NK-92 (cell line): ENCODE measurements around the gene KHK.
"Not testable (repeated sequence)": the region's sequence is repeated elsewhere in the genome, so short reads cannot be mapped to it uniquely, and the experiment has no call there.

ENCODE experiments used
- DNase-seq: peaks from one replicate; lab custom pipeline; 2025; ENCODE audit not compliant: unreplicated experiment; lab: John Stamatoyannopoulos, UW

The KHK gene

GRCh38 chr2:27059141-27059820, 27.3 kb upstream of the KHK start:
- DNase-seq = no peak

GRCh38 chr2:27060323-27060722, 26.2 kb upstream of the KHK start:
- DNase-seq = no peak

DNA sequence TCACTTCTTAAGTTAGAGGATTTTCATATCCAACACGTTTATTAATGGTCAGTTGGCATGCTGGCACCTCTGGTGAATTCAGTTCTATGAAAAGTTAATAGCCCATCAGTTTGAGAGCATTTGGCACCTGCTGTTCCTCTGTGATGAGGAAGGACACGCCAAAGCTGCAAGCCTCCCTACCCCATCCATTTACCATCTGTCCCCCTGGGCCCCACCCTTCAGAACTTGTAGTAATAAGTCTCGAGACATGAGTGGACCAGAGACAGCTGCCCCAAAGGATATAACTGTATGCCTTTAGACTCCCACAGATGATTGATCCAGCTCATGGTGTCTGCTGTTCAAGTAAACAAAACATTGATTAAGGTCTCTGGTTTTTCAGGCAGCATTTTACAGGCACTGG, 21.4 kb upstream of the KHK start:
- DNase-seq = no peak

GRCh38 chr2:27067385-27067784, 19.2 kb upstream of the KHK start:
- no peak for DNase-seq

- no peak for DNase-seq
These were observed 17.1 kb upstream of the KHK start for GRCh38 chr2:27069436-27069835.

- no peak for DNase-seq
These were observed 16.5 kb upstream of the KHK start for GRCh38 chr2:27069961-27070618.

GRCh38 chr2:27070653-27071276, 15.8 kb upstream of the KHK start:
- no peak for DNase-seq

DNA sequence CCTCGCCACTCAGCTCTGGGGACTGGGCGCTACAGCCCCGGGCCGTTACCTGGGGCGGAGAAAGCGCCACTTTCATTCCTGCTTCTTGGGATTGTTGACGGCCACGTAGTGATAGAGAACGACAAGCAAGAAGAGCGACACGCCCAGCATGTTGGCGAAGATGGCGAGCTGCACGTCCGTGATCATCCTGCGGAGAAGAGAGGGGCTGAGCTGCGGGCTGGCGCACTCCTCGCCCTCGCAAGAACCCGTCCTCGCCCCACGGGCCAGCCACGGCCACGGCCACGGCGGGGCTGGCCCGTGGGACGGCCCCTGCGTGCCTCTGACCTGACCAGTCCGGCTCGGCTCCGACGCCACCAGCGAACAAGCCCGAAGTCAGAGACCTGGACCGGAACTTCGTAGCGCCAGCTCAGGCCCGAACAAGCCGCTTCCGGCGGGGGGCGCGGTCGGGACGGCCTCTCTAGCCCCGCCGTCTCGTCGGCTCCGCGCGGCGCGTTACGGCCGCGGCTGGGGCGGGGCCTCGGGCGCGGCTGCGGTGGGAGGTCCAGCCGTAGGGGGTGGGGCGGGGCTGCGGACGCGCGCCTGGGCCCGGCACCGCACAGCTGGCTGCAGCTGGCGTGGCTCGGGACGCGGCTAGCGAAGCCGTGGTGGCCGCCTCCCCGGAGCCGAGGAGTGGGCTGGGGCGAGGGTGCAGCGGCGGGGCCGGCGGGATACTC, 15.1 kb upstream of the KHK start, which contains the start of gene OST4:
Gene OST4 (minus strand): TSS at position 378 of the 713 bp plus-strand sequence.
- peak; percentile 38 for DNase-seq

DNA sequence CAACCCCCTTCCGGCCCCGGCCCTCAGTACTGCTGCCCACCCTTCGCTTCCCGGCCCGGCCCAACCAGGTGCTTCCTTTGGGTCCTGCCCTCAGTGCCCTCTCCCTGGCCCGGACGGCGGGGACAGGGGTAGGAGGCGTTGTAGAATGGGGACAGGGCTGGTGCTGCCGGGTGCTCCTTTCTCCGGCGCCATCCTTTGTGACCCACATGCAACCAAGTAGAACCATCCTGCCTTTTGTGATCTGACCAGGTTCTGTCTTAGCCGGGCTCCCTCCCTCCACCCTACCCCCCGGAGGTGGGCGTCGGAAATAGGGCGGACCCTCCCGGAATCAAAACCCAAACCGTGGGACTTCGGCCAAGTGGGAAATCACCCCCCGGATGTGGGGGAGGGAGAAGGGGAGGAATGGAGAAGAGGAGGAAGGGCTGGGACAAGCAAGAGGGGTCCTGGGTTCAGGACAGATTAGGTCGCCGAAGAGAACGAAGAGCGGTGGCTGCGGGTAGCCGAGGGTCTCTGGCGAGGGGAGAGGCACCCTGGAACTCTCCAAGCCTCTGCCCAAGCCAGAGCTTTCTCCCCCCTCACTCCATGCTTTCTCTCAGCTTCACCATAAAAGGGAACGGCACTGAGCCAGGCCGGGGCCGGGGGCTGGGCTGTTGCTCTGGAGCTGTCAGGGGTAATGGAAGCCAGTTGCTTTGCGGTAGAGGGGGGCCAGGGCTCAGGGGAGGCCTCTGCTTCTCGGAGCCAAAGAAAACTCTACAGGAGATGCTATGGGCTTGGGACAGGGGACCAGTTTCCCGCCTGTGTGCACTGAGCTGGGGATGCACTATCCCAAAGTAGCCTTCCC, 14.4 kb upstream of the KHK start:
- no peak for DNase-seq

DNA sequence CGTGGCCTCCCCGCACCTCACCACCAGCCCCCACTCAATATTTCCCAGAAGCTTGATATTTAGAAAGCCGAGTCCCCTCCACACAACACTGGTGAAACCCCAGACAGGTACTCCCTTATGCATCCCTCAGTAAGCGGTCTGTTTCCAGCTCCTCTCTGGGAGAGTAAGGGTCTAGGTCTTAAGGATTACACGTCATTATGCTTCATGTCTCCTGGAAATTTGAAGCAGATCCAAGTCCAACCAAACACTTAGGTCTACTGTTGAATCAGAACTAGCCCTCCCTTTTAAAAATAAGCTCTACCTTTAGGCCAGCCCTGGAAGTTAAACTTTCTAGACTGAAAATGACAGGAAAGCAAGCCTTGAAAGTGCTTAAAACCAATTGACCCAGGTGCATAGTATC, 13.7 kb upstream of the KHK start:
- no peak for DNase-seq

- DNase-seq = no peak
These were observed 12.8 kb upstream of the KHK start for GRCh38 chr2:27073782-27074181.

DNA sequence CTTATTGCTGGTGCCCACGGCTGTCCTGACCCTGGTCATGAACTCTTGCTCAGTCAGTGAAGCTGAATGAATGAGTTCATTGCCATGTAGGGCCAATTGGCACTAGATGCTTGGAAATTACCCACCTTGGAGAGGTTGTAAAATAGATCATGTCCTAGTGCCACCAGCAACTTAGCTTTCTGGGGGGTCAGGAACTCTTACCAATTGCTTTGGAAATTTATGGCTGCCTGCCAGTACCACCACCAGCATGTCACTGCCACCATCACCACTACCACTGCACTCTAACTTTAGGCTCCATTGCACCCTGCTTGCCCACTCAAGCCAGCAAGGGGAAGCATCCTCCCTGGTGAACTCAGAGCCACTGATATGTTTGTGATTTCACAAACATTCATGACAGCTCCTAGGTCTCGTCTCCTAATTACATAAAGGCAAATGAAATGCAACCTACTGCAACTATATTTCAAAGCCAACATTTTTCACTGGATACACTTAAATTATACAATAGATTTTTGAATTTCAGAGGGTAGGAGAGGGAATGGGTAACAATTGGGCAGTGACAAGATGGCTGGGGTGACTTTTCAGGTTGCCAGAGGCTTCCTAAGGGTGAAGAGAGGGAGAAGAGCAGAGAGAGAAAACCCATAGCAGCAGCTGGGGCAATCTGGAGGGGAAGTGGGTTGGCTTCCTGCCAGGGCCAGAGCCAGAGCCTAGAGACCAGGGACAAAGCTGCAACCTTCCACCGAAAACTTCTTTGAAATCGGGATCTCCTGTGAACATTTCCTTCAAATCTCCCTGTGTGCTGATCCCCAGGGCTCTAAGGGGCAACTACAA, 11.6 kb upstream of the KHK start:
- no peak for DNase-seq

- not testable (repeated sequence) for DNase-seq
These were observed 11.1 kb upstream of the KHK start for GRCh38 chr2:27075566-27075871.

DNA sequence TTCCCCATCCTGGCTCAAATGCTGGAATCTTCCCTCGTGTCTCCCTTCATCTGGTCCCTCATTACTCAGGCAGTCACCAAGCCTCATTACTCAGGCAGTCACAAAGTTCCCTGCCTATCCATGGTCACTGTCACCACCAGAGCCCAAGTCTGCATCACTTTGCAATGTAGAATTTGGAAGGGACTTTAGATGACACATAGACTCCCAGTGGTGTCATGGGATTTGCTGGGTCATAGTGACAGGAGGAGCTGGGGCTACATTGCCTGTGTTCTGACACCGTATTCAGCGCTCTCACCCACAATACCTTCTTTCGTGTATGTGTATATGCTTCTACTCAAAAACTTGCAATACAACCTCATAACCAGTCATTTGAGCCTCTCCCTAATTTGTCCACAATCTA, 10.2 kb upstream of the KHK start:
- no peak for DNase-seq

DNA sequence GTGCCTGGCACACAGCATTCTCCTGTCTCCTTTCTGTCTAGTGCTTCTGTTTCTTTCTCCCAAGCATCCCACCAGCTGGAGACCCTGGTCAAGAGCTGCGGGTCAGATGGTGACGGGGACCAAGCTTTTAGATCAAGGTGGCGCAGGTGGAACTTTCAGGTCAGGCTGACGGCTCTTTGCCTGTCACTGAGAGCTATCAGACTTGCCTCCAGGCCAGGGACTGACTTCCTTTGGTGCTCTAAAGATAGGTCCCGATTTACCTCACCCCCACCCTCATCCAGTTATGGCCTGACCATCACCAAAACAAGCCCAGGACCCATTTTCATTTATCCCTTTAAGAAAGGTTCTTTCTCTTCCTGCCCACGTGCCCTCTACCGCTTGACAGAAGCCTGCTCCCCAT, 9.3 kb upstream of the KHK start:
- no peak for DNase-seq

GRCh38 chr2:27078267-27079194, 8.0 kb upstream of the KHK start, which contains the start of gene EMILIN1:
EMILIN1 (plus strand) TSS chr2:27078615; CDS start chr2:27079066, 451 bp downstream.
- no peak for DNase-seq

DNA sequence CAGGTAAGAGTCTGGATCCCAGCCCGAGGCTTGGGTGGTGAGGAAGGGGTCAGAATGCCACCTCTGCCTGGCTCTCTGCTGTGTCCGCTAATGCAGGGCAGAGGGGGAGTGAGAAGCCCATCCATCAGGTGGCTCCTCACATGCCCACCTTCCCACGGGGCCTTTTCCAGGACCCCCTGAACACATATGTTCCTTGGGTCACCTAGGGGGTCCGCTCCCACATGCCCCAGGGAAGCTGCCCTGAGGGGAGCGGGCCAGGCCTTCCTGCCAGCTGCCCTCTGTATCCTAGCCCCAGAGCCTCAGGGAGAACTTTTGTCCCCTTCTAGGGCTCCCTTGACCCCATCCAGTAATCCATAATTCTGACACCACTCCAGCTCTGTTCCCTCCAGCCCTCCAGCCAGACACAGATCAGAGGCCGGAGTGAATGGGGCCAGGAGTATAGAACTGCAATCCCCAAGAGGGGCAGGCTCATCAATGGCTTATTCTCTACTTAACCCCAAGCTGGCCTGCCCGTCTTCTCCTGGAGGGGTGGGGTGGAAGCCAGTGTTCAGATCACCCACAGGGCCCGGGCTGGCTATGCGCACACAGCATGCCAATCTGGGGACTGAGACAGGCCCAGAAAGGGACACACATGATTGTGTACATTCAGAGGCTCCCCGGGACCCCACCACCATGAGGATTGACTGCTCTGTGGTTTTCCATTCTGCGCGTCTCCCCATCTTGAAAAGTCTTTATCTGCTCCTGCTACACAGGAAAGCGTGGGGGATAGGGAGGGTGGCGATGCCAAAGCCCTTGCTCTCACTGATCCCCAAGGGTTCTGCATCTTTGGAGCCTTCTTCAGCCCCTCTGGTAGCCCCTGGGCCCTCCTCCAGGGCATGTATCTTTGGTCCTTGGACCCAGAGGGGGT, 7.1 kb upstream of the KHK start:
- DNase-seq = no peak

- no peak for DNase-seq
These were observed 6.5 kb upstream of the KHK start for GRCh38 chr2:27080140-27080469.
